ENCODE results near the gene NRXN3. TPM values are rescaled to one million over a fixed set of nuclear protein-coding genes. Genes with fewer than 3 reads are reported as not detected.

Gene NRXN3
- total RNA-seq, 1 donor from 2014 or later, result 19.8 TPM

DNA sequence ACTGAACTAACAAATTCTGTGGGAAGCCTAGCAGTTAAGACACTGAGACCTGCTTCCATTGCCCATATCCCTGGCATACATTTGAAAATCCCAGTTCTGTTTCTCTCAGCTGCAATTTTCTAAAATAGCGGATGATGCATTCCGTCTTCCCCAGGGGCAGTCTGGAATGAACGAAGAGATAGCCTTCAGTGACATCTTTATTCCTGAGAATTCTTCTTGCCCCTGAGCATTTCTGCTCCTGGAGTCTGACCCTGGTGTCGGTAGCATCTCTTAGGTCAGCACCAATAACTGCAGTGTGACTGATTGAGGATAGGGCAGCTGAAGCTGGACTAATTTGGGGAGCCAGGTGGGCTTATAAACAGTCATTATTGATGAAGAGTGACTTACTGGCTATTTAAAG lies 1488.6 kb downstream of the NRXN3 start:
- no peaks in the 10 kb centered on the region for H3K27me3 Mint-ChIP-seq
- TF ChIP-seq CTCF (conservative IDR thresholded peaks at IDR 0.05), result no peak
- peaks cover 10% of the 10 kb centered on the region for H3K9me3 Mint-ChIP-seq
- no peak overlapping the region for H3K4me3 Mint-ChIP-seq
- peaks cover 3% of the 10 kb centered on the region for H3K4me1 Mint-ChIP-seq (ENCODE audit: unreplicated experiment)
- DNase-seq (ENCODE audit: extremely low spot score, unreplicated experiment), result no peak
- H3K36me3 Mint-ChIP-seq, result peaks cover 13% of the 10 kb centered on the region
- no peak overlapping the region for H3K27ac Mint-ChIP-seq

- DNase-seq (ENCODE audit: extremely low spot score, unreplicated experiment), result no peak
- Mint-ChIP-seq H3K27me3 (no peaks in the 10 kb centered on the region), H3K4me1 (ENCODE audit: unreplicated experiment) (peaks cover 3% of the 10 kb centered on the region), H3K9me3 (peaks cover 14% of the 10 kb centered on the region), H3K27ac (no peak overlapping the region), H3K36me3 (peaks cover 13% of the 10 kb centered on the region), H3K4me3 (no peak overlapping the region)
- no peak for TF ChIP-seq CTCF (conservative IDR thresholded peaks at IDR 0.05)
Observed at GRCh38 chr14:79660053-79660939, 1490.1 kb downstream of the NRXN3 start.

DNA sequence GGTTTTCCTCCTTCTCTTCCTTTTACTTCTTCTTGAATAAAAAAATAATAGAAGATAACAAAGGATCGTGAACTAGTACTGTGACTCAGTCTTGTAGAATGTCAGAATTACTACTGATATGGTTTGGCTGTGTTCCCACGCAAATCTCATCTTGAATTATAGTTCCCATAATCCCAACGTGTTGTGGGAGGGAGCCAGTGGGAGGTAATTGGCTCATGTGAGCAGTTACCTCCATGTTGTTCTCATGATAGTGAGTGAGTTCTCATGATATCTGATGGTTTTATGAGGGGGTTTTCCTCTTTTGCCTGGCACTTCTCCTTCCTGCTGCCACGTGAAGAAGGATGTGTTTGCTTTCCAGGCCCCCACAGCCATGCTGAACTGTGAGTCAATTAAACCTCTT lies 1491.6 kb downstream of the NRXN3 start:
- no peak overlapping the region for H3K27ac Mint-ChIP-seq
- DNase-seq (ENCODE audit: extremely low spot score, unreplicated experiment), result no peak
- TF ChIP-seq CTCF (conservative IDR thresholded peaks at IDR 0.05), result no peak
- peaks cover 13% of the 10 kb centered on the region for H3K36me3 Mint-ChIP-seq
- peaks cover 14% of the 10 kb centered on the region for H3K9me3 Mint-ChIP-seq
- no peaks in the 10 kb centered on the region for H3K27me3 Mint-ChIP-seq
- peaks cover 3% of the 10 kb centered on the region for H3K4me1 Mint-ChIP-seq (ENCODE audit: unreplicated experiment)
- H3K4me3 Mint-ChIP-seq, result no peak overlapping the region

DNA sequence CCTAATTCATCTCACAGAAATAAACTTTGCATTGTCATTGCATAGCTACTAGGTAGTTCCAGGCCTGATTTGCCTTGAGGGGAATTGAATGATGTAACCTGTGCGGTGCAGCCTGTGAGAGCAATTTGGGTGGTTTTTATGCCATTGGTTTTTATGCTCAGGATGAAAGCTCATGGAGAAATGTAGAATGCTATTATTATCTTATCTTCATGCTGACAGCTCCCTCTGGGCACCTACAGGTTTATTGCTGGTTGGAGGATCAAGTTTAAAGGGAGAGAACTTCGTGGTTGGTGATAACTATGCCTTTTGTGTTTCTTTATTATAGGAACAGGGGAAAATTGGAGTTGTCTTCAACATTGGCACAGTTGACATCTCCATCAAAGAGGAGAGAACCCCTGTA lies 1493.3 kb downstream of the NRXN3 start:
- Mint-ChIP-seq H3K36me3 (peaks cover 13% of the 10 kb centered on the region), H3K27me3 (no peaks in the 10 kb centered on the region), H3K4me3 (peak overlapping the region; percentile 48), H3K27ac (peak overlapping the region; percentile 80), H3K9me3 (peaks cover 14% of the 10 kb centered on the region), H3K4me1 (ENCODE audit: unreplicated experiment) (peaks cover 11% of the 10 kb centered on the region)
- TF ChIP-seq CTCF (conservative IDR thresholded peaks at IDR 0.05), result no peak
- DNase-seq (ENCODE audit: extremely low spot score, unreplicated experiment), result no peak

GRCh38 chr14:79665556-79665955 lies 1495.4 kb downstream of the NRXN3 start:
- H3K27me3 Mint-ChIP-seq, result no peaks in the 10 kb centered on the region
- H3K27ac Mint-ChIP-seq, result peak overlapping the region; percentile 24
- DNase-seq (ENCODE audit: extremely low spot score, unreplicated experiment), result no peak
- H3K4me3 Mint-ChIP-seq, result peak overlapping the region; percentile 22
- peaks cover 8% of the 10 kb centered on the region for H3K4me1 Mint-ChIP-seq (ENCODE audit: unreplicated experiment)
- peaks cover 14% of the 10 kb centered on the region for H3K9me3 Mint-ChIP-seq
- TF ChIP-seq CTCF (conservative IDR thresholded peaks at IDR 0.05), result no peak
- H3K36me3 Mint-ChIP-seq, result peaks cover 13% of the 10 kb centered on the region
